8988T (cell line): ENCODE data around the gene KIF11.
"Not testable (repeated sequence)": the region's sequence is repeated elsewhere in the genome, so short reads cannot be mapped to it uniquely, and the experiment has no call there.

ENCODE experiments used
- DNase-seq: peaks from one replicate; pipeline ENCODE4 v3.0.0; 2011

Gene KIF11

DNA sequence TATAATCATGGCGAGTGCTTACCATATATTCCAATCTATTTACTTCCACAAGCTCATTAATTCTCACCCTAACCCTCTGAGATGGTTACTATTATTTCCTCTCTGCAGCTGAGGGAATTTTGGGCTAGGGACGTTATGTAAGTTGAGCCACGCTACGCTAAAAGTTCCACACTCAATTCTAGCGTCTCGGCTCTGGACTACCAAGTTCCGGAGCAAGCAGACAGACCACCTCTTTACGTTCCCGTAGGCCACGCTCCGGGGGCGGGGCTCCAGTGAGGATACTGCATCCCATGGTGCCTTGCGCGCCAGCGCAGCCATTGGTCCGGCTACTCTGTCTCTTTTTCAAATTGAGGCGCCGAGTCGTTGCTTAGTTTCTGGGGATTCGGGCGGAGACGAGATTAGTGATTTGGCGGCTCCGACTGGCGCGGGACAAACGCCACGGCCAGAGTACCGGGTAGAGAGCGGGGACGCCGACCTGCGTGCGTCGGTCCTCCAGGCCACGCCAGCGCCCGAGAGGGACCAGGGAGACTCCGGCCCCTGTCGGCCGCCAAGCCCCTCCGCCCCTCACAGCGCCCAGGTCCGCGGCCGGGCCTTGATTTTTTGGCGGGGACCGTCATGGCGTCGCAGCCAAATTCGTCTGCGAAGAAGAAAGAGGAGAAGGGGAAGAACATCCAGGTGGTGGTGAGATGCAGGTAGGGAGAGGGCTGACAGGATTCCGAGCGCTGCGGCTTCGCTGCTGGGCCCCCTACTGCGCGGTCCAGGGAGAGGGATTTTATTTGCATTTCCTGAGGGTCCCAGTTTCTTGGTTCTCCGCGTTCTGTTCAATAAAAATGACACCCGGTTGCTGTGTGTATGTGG, at the start of gene KIF11:
TSS of gene KIF11 (plus strand) at position 370 of the 858 bp plus-strand sequence. CDS start at position 616, 246 bp downstream.
- DNase-seq: peak; percentile 44

GRCh38 chr10:92544296-92544695, 48.6 kb upstream of the KIF11 start:
- no peak for DNase-seq

- DNase-seq: no peak
Observed at GRCh38 chr10:92545556-92545955, 47.4 kb upstream of the KIF11 start.

DNA sequence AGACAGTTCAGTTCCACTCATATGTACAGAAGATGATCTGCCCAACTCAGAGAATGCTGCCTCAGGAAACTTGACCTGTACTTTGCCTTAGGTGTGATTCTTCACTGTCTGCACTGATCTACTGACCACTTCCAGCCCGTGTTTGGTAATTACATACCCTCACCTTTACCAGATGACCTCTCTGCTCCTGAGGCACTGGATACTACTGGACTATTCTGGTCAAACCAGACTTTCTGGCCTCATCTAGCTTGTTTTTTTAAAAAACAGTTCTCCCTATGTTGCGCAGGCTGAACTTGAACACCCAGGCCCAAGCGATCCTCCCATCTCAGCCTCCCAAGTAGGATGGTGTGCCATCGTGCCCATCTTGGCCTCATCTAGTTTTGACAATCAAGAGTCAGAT, 45.3 kb upstream of the KIF11 start:
- DNase-seq: no peak

DNA sequence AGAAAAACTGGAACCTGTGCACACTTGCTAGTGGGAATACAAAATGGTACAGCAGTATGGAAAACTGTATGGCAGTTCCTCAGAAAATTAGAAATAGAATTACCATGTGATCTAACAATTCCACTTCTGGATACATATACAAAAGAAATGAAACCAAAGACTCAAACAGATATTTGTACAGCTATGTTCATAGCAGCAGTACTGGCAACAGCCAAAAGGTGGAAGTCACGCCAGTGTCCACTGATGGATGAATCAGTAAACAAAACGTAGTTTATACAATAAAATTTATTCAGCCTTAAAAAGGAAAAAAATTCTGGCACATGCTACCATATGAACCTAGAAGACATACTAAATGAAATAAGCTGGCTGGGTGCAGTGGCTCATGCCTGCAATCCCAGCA, 42.0 kb upstream of the KIF11 start:
- DNase-seq: no peak

DNA sequence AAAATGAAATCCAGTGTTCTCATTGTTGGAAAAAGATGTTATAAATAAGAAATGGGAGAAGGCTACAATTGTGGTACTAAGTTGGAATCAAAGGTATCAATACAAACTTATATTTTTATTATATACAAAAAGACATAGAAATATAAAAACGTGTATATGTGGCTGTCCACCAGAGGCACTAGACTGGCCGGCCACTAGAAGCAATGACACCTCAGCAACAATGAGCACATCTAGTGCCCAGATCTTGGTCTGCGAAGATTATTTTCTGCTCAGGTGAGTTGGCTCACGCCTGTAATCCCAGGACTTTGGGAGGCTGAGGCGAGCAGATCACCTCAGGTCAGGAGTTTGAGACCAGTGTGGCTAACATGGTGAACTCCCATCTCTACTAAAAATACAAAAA, 40.6 kb upstream of the KIF11 start:
- DNase-seq: no peak

DNA sequence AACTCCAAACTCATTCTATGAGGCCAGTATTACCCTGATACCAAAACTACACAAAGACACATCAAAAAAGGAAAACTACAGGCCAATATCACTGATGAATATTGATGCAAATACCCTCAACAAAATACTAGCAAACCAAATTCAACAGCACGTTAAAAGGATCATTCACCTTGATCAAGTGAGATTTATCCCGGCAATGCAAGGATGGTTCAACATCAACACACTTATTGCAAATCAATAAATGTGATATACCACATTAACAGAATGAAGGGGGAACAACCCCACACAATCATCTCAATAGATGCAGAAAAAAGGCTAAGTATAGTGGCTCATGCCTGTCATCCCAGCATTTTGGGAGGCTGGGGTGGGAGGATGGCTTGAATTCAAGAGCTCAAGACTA, 39.0 kb upstream of the KIF11 start:
- DNase-seq: no peak

GRCh38 chr10:92559046-92559445, 33.9 kb upstream of the KIF11 start:
- no peak for DNase-seq

DNA sequence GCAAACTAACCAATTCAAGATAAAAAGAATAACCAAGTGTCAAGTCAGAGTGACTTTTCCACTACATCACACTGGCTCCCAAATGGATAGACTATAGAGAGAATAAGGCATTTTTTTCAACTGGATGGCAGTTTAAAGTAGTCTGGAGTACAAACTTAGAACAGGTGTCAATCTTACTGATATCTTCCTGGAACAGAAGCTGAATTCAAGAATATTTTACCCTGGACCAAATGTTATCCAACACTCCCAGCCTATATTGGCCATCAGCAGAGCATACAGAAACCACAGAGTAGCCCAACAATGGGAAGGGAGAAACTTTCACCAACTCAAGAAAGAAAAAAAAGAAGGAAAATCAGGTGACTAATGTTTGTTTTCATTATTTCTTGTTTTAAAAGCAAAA, 30.5 kb upstream of the KIF11 start:
- DNase-seq: no peak

DNA sequence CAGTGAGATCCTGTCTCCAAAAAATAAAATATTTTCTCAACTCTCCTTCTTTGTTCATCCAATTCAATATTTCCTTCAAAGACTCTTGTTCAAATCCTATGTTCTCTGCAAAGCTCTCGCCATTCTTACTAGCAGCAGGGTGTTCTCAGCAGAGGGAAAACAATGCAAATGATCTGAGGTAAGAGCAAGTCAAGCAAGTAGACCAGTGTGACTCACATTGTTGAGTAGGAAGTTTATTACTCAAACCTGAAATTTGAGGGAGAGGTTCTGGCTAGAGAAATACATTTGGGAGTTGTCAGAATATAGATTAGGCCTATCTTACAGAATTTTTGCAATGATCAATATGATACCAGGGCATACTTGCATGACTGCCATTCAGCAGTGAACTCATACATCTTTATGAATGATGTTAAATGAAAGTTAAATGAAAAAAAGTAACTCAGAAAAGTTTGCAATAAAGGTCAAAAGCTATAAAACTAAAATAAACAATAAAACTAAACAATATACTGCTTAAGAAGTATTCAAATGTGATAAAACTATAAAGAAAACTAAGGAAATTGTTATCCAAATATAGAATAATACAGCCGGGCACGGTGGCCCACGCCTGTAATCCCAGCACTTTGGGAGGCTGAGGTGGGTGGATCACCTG, 24.9 kb upstream of the KIF11 start:
- DNase-seq: no peak

- DNase-seq: no peak
Observed at GRCh38 chr10:92569071-92569470, 23.9 kb upstream of the KIF11 start.

DNA sequence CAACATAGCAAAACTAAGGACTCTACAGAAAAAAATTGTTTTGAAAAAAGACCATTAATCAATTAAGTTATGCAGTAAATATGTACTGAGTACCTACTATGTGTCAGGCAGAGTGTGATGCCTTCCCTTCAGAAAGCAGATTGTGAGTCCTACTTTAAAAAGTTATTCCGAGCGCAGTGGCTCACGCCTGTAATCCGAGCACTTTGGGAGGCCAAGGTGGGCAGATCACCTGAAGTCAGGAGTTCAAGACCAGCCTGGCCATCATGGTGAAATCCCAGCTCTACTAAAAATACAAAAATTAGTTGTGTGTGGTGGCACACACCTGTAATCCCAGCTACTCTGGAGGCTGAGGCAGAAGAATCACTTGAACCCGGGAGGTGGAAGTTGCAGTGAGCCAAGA, 23.3 kb upstream of the KIF11 start:
- not testable (repeated sequence) for DNase-seq

DNA sequence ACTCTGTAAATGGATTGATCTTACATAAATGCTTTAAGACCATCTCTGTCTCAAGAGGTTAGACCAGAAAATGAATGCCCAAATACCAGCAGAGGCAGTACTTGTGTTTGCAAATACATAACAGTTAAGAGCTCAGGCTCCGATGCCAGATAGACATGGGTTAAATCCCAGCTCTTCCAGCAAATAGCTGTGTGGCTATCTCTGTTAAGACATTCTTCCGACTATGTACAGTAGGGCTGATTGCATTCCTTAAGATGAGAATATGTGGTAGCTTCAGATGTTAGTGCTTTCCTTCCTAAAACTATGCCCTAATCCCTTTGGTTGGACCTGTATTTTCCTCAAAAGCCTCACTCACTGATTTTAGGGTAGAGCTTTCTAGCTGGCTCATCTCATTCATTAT, 21.3 kb upstream of the KIF11 start:
- DNase-seq: no peak

DNA sequence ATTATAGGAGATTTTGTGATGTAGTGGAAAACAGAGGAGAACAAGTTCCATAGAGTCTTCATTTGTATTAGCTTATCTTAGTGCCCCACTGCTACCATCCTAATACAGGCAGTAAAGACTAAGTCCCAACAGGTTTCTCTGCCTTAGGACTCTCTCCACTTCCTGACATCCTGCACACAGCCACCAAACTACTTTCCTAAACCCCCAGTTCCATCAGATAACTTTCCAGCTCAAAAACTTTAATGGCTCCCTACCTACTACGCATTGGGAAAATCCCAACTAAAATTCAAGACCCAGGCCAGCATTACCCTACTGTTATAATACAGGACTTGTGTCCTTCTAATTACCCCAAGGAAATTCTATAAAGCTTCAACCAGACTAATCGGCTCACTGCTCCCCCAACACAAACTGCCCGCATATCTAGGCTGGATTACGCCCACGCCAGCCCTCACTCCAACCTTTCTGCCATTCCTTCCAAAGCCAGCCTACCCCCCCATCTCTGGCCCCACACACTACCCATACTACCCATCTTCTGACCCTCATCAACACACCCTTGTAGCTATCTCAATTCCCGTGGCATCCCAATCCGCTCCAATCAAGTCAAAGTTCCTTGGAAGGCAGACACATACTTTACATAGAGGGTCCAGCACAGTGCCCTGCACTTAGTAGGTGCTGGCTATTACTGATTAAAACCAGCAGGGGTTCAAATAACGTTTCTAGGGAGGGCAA, 20.4 kb upstream of the KIF11 start:
- DNase-seq: no peak

GRCh38 chr10:92573091-92573797, 19.7 kb upstream of the KIF11 start:
- DNase-seq: no peak

DNA sequence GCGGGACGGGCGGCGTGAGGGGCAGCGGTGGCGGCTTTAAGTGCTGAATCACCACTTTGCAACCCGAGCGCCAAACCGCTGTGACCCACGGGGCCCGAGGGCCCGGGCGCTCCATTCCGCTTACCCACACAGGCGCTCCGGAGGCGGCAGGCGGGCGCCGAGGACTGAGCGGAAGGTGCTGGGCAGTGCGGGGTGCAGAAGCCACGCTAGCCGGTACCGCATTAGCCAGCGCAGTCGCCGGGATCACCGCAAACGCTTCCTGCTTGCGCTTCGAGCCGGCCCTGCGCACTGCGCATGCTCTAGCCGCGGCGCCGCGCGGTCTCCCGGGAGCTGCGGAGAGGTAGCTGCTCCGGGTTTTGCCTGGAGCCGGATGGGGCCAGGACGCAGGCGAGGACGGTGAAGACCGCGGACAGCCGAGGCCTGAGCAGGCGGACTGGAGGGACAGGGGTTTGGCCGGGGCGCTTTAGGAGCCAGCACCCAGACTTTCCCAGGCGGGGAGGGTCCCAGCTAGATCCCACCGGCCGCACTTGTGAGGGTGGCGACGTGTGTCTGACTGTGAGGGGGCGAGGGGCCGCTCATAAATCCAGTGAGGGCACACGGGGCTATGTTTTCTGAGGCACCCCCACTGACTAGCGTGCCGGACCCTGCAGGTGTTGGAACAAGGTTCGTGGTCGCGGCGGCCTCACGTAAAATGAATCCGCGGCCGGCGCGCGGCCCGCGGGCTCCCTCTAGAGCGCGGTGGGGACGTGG, 19.0 kb upstream of the KIF11 start, which contains the start of gene IDE:
TSS of gene IDE (minus strand) at position 296 of the 750 bp plus-strand sequence. CDS start at position 222, 74 bp downstream.
- DNase-seq: peak; percentile 79

DNA sequence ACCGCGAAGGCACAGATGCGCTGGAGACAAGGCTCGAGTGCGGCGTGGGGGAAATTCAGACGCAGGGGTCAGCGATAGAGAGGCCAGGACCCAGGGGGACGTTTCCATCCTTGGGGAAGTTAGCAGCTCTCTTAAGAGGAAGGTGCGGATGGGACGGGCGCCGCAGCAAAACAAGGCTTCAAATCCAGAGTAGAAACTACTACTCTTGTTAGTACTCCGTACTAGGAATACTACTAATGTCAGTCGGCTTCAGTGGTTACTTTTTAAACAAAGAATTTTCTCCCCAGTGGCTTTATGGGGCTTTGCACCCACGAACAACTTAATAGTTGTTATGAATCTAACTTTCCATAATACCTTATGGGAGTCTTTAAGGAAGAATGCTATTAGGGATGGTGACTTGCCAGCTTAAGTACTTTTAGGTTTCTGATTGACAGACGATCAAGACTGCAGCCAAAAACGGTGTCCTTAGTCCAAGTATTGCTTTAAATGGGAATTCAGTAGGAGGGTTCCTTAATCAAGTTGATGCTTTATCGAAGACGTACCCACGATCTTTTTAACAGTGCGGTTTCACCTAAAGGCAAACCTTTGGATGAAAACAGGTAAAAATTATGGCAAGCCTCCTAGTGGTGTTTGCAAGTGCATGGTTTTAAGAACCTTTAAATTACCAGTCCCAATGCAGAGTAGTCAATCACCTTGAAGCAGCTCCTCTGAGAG, 18.2 kb upstream of the KIF11 start:
- no peak for DNase-seq

- no peak for DNase-seq
Observed at GRCh38 chr10:92575961-92576360, 17.0 kb upstream of the KIF11 start.

GRCh38 chr10:92582347-92582746, 10.6 kb upstream of the KIF11 start:
- DNase-seq: not testable (repeated sequence)

GRCh38 chr10:92590623-92591549, 2.0 kb upstream of the KIF11 start:
- DNase-seq: no peak
